Activated CD4-positive, alpha-beta memory T cell treated with anti-CD3 and anti-CD28 coated beads, Interleukin-2, amount 10 ng/mL, durations not matched to agents 7 days and 5 days (primary cell): ENCODE measurements around the gene GPX3. TPM values are rescaled to one million over a fixed set of nuclear protein-coding genes. Genes with fewer than 3 reads are reported as not detected.

Source experiments
- CTCF ChIA-PET: fragments of 350-600 bp; sonication (Branson Sonifier 250); formaldehyde crosslinking; loops from one replicate; lab custom pipeline; 2021; ENCODE audit warnings: antibody characterized with exemption, inconsistent platforms; lab: Charles Lee
- POLR2A ChIA-PET: fragments of 350-600 bp; sonication (Branson Sonifier 250); formaldehyde crosslinking; loops from one replicate; lab custom pipeline; 2021; ENCODE audit warnings: antibody characterized with exemption; lab: Charles Lee
- DNase-seq: peaks from one replicate; pipeline ENCODE4 v3.0.0-alpha.2; 2020
- H3K27ac Mint-ChIP-seq: one replicate; pipeline ENCODE4 v1.8.0; 2021; ENCODE audit warnings: mild to moderate bottlenecking, mixed read lengths
- H3K27me3 Mint-ChIP-seq: one replicate; pipeline ENCODE4 v1.8.0; 2021; ENCODE audit warnings: mixed read lengths
- H3K36me3 Mint-ChIP-seq: one replicate; pipeline ENCODE4 v1.8.0; 2021; ENCODE audit warnings: low read depth, mixed read lengths
- H3K4me1 Mint-ChIP-seq: one replicate; pipeline ENCODE4 v1.8.0; 2021; ENCODE audit warnings: mixed read lengths
- H3K4me3 Mint-ChIP-seq: one replicate; pipeline ENCODE4 v1.8.0; 2021; ENCODE audit warnings: mild to moderate bottlenecking, mixed read lengths
- H3K9me3 Mint-ChIP-seq: one replicate; pipeline ENCODE4 v1.8.0; 2021; ENCODE audit warnings: mixed read lengths
- total RNA-seq, 2 experiments: library from RNA; stranded (reverse); gene quantifications; one replicate each; pipeline ENCODE4 v1.2.3, GENCODE V29; 2021

The GPX3 gene
- total RNA-seq, 2 experiments from 2014 or later, result not detected

DNA sequence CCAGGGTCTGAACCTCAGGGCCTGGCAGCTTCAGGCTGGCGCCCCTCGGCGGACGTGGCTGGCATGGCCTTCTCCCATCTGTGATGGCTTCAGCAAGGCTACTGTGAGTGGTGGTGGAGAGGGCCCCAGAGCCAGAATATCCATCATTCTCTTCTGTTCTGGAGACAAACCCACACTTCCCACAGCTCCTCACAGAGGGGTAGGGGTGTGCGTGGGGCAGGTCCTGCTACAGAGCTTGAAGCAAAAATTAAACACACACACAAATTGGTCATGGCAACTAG is 9.6 kb downstream of the GPX3 start:
- Mint-ChIP-seq H3K36me3 (peaks cover 80% of the 10 kb centered on the region), H3K9me3 (no peaks in the 10 kb centered on the region), H3K27me3 (no peaks in the 10 kb centered on the region), H3K4me3 (no peak overlapping the region), H3K4me1 (no peaks in the 10 kb centered on the region), H3K27ac (no peak overlapping the region)
- ChIA-PET CTCF (no interaction called here), POLR2A (no interaction called here)
- DNase-seq, result no peak

DNA sequence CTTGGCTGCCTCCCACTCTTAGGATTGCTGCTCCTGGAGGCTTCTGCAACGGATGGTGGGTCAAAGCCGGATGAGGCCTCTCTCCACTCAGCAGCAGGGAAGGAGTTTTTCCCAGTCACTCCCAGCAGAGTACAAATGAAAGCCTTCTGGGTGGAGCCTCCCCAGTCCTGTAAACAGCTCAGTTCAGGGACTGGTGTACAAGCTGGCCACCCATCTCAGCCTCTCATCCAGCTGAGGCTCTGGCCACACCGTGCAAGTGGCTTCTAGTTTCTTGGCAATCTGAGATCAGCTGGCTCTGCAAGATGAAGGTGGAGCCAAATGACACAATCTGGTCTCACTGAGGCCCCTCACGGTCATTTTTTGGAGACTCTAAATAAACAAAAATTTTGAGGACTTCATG is 10.0 kb downstream of the GPX3 start:
- CTCF ChIA-PET, result interaction anchor here (0.7 kb wide), 1 partner anchor 85 kb away, joined by 3 read pairs; no protein-coding TSS in a partner anchor

DNA sequence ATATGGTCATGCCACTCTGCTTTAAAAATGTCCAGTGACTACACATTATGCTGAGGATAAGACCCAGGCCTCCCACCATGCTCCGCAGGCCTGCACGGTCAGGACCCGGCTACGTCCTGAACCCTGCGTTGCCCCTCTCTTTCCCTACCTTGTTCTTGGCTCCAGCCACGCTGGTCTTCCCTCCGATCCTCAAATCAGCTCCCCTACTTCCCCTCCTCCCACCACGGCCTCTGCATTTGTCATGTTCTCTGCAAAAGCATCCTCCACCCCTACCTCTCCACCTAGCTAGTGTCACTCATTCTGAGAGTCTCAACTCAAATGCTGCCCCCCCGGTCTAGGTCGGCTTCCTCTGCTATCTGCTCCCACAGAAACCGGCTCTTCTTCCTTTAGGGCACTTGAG is 11.2 kb downstream of the GPX3 start:
- no peak overlapping the region for H3K4me3 Mint-ChIP-seq
- CTCF ChIA-PET, result no interaction called here
- no peak for DNase-seq
- no peaks in the 10 kb centered on the region for H3K27me3 Mint-ChIP-seq
- H3K9me3 Mint-ChIP-seq, result no peaks in the 10 kb centered on the region
- H3K27ac Mint-ChIP-seq, result no peak overlapping the region
- peaks cover 83% of the 10 kb centered on the region for H3K36me3 Mint-ChIP-seq
- POLR2A ChIA-PET, result no interaction called here
- H3K4me1 Mint-ChIP-seq, result peaks cover 6% of the 10 kb centered on the region

More for the DNA sequence above, 10.0 kb downstream of the GPX3 start:
- DNase-seq, result no peak
- H3K36me3 Mint-ChIP-seq, result peaks cover 80% of the 10 kb centered on the region
- H3K9me3 Mint-ChIP-seq, result no peaks in the 10 kb centered on the region
- no peak overlapping the region for H3K27ac Mint-ChIP-seq
- POLR2A ChIA-PET, result no interaction called here
- no peaks in the 10 kb centered on the region for H3K4me1 Mint-ChIP-seq
- no peaks in the 10 kb centered on the region for H3K27me3 Mint-ChIP-seq
- no peak overlapping the region for H3K4me3 Mint-ChIP-seq

DNA sequence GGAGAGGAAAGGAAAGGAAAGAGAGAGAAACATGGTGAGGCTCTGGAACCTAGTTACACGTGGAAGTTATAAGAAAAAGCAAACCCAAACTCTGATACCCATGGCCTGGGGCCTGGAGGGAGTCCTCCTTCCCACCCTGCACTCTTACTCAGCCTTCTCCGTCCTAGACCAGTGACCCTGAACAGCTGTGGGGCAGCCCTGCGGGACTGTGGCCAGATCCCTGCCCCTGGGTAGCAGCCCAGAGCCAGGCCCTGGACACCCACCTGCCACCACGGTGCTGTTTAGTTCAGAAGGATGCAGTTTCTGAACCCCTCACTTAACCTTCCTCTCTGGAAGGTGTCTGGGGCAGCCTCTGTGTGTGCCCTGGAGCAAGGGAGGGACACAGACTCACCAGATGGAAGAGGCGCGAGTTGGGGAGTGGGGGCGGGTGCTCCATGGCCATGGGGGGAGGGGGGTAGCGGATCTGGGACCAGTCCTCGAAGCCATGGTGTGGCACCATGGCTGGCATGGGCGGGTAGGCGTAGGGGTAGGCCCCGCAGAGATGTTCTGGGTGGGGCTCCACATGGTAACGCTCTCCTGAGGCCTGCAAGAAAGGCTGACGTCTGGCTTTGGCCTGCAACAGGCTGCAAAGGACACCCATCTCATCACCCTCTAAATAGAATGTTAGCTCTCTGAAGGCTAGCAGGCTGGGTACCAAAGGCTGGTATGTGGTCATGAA is 13.0 kb downstream of the GPX3 start:
- Mint-ChIP-seq H3K36me3 (peaks cover 87% of the 10 kb centered on the region), H3K27ac (no peak overlapping the region), H3K4me3 (no peak overlapping the region), H3K27me3 (no peaks in the 10 kb centered on the region), H3K4me1 (peaks cover 9% of the 10 kb centered on the region), H3K9me3 (no peaks in the 10 kb centered on the region)
- CTCF ChIA-PET, result no interaction called here
- POLR2A ChIA-PET, result no interaction called here
- DNase-seq, result no peak

DNA sequence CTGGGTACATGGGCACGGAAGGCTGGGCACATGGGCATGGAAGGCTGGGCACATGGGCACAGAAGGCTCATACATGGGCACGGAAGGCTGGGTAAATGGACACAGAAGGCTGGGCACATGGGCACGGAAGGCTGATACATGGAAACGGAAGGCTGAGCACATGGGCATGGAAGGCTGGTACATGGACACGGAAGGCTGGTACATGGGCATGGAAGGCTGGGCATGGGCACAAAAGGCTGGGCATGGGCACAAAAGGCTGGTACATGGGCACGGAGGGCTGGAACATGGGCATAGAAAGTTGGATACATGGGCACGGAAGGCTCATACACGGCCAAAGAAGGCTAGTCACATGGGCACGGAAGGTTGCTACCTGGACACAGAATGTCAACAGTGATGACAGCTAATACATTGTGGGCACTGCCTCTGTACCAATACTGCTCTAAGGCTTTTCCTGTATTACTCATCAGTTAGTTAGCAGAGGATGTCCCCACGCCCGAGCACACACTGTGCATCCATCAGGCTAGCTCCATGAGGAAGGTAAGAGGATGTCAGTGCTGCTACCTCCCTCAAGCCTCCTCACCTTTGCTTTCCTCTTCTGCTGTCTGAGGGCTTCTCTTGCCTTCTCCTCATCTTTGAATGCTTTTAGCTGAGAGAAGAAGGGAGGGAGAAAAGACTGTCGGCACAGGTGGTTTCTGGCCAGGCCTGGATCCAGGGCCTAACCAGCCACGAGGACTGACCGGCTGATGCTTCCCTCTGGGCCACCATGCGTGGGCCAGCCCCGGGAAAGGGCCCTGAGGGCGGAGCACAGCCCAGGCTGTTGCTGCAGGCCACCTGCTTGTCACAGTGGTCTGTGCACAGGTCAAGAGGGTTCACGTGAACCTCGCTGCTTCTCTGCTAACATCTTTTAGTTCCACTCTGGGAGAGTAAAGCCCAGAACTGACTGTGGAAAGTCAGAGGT is 14.3 kb downstream of the GPX3 start:
- Mint-ChIP-seq H3K36me3 (peaks cover 84% of the 10 kb centered on the region), H3K27ac (no peak overlapping the region), H3K9me3 (no peaks in the 10 kb centered on the region), H3K27me3 (no peaks in the 10 kb centered on the region), H3K4me3 (no peak overlapping the region), H3K4me1 (peaks cover 10% of the 10 kb centered on the region)
- POLR2A ChIA-PET, result no interaction called here
- CTCF ChIA-PET, result no interaction called here
- no peak for DNase-seq

DNA sequence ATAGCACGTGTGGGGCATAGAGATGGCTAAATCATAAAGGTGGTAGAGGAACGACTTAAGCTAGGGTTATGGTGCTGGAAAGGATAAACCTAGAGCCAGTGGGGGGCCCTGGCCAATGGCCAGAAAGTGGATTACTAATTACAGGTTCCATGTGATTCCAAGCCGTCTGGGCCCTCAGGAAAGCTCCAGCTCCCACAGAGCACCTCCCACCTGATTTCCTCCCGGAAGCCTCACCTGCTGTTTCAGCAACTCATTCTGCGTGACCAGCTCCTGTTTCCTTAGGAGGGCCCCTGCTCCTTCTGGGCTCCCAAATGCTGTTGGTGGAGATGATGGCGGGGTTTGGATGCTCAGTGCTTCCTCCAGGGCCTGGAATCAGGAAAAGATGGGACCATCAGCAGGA is 16.2 kb downstream of the GPX3 start:
- H3K36me3 Mint-ChIP-seq, result peaks cover 85% of the 10 kb centered on the region
- H3K27ac Mint-ChIP-seq, result no peak overlapping the region
- H3K9me3 Mint-ChIP-seq, result no peaks in the 10 kb centered on the region
- ChIA-PET CTCF (interaction anchor here (2.0 kb wide), 1 partner anchor 13 kb away, joined by 7 read pairs; no protein-coding TSS in a partner anchor), POLR2A (no interaction called here)
- H3K4me1 Mint-ChIP-seq, result peaks cover 10% of the 10 kb centered on the region
- H3K27me3 Mint-ChIP-seq, result no peaks in the 10 kb centered on the region
- DNase-seq, result no peak
- no peak overlapping the region for H3K4me3 Mint-ChIP-seq

DNA sequence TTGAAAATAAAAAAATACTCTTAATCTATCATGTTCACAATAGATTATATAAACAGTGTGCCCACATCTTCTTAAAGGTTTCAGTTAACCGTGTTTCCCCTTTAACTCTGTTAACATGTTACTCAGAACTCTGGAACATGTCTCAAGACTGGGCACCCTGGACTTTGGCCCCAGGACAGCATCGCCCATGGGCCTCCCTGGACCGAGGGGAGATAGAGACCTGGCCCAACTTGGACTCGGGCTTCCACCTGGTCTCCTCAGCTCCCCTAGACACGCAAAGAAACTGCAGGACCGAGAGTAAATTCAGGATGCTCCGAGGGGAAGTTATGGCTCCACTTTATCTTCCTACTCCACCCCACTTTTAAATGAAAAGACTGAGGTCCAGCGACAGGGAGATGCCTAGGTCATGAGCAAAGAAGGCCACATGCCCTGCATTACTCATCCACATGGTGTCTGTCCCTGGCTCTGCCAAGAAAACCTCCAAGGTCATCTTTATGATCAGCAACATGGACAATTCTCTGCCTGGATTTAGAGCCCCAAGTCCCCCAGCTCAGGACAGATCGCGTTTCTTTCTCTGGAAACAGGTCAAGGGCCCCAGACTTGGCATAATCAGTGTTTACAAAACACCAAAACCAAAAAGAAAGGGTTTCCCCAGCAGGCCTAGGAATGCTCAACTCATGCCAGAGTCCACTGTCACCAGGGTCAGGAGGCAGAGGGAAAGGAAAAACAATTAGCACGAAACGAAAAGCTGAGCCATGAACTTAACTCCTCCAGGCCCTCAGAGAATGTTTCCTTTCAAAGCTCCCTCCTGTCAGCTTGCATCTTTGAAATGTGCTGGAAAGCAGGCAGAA is 17.4 kb downstream of the GPX3 start:
- Mint-ChIP-seq H3K36me3 (peaks cover 85% of the 10 kb centered on the region), H3K4me3 (no peak overlapping the region), H3K9me3 (no peaks in the 10 kb centered on the region), H3K27ac (no peak overlapping the region), H3K4me1 (peaks cover 10% of the 10 kb centered on the region), H3K27me3 (no peaks in the 10 kb centered on the region)
- ChIA-PET CTCF (interaction anchor here (2.0 kb wide), 1 partner anchor 11 kb away, joined by 7 read pairs; no protein-coding TSS in a partner anchor), POLR2A (no interaction called here)
- DNase-seq, result no peak

DNA sequence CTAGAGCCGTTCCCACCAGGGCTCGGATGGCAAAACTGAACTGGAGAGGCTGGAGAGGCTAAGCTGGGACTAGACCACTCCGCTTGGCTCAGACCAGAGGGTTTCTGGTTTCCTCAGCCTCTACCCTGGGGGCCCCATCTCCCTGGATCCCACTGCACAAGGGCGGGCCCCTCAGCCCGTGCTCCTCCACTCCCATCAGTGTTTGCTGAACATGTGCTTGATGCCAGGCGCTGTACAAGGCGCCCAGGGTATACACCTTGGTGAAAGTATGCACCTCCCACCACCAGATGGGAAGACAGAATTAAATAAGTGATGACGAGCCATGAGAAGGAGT is 18.0 kb downstream of the GPX3 start:
- H3K4me3 Mint-ChIP-seq, result no peak overlapping the region
- no peaks in the 10 kb centered on the region for H3K27me3 Mint-ChIP-seq
- CTCF ChIA-PET, result no interaction called here
- no peak overlapping the region for H3K27ac Mint-ChIP-seq
- POLR2A ChIA-PET, result no interaction called here
- H3K36me3 Mint-ChIP-seq, result peaks cover 85% of the 10 kb centered on the region
- no peaks in the 10 kb centered on the region for H3K9me3 Mint-ChIP-seq
- DNase-seq, result no peak
- peaks cover 10% of the 10 kb centered on the region for H3K4me1 Mint-ChIP-seq

DNA sequence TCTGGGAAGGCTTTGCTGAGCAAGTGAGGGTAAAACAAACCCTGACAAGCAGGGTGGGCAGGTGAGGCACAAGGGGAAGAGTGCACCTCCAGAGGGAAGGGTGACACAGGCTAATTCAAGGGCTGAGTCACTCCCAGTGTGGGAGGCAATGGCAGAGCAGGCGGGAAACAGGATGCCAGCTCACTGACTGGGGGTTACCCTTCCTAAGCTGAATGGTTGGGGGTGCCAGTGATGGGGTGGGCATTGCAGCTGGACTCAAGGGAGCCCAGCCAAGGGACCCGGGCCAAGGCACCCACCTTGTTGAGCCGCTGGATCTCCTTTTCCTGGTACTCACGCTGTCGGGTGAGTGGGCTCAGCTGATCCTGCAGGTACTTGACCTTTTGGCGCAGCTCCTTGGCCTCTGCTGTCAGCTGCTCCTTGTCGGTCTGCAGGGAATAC is 18.4 kb downstream of the GPX3 start:
- CTCF ChIA-PET, result no interaction called here
- POLR2A ChIA-PET, result no interaction called here
- H3K9me3 Mint-ChIP-seq, result no peaks in the 10 kb centered on the region
- H3K4me1 Mint-ChIP-seq, result peaks cover 10% of the 10 kb centered on the region
- no peaks in the 10 kb centered on the region for H3K27me3 Mint-ChIP-seq
- H3K27ac Mint-ChIP-seq, result no peak overlapping the region
- peaks cover 83% of the 10 kb centered on the region for H3K36me3 Mint-ChIP-seq
- H3K4me3 Mint-ChIP-seq, result no peak overlapping the region
- no peak for DNase-seq

DNA sequence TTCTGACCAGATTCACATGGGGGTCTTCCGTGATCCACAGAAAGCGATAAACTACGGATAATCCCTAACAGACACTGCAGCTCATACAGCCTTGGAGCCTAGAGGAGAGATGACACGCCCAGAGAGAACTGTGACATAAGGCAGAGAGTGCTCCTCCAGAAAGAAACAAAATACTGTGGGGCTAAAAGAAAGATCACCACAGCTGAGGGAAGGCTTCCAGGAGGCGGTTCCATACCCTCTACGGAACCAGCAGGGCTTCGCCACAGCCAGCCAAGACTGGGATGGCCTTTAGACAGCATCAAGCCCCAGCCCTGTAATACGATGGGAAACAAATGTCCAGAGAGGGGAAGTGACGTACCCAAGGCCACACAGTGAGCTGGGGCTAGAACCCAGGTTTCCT is 19.3 kb downstream of the GPX3 start:
- CTCF ChIA-PET, result no interaction called here
- Mint-ChIP-seq H3K27me3 (no peaks in the 10 kb centered on the region), H3K27ac (no peak overlapping the region), H3K4me1 (peaks cover 10% of the 10 kb centered on the region), H3K4me3 (no peak overlapping the region), H3K9me3 (no peaks in the 10 kb centered on the region), H3K36me3 (peaks cover 79% of the 10 kb centered on the region)
- POLR2A ChIA-PET, result no interaction called here
- DNase-seq, result no peak

DNA sequence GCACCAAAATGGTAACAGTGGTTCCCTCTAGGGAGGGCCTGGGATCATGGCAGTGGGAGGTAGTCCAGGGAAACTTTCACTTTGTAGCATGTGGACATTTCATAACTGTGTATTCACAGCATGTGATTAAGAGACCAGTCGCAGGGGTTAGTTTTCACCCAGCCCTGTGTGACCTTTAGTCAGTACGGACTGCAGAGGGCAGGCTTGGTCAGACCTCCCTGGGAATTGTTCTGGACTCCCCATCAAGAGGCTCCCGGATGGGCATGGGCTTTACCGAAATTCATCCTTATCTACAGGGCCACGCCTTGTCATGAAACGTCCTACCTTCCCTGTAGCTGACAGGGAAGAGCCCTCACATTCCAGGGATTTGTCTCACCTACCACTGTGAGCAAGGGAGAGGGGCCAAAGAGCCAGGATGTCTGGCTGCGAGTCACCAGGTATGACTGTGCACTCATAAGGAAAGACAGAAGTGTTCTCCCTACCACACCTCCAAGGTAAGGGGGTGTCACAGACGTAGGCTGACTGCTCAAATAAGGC is 19.9 kb downstream of the GPX3 start:
- no peak overlapping the region for H3K4me3 Mint-ChIP-seq
- H3K27me3 Mint-ChIP-seq, result no peaks in the 10 kb centered on the region
- peaks cover 79% of the 10 kb centered on the region for H3K36me3 Mint-ChIP-seq
- H3K4me1 Mint-ChIP-seq, result peaks cover 10% of the 10 kb centered on the region
- H3K9me3 Mint-ChIP-seq, result no peaks in the 10 kb centered on the region
- CTCF ChIA-PET, result interaction anchor here (3.2 kb wide), 1 partner anchor 11 kb away, joined by 16 read pairs; no protein-coding TSS in a partner anchor
- DNase-seq, result no peak
- POLR2A ChIA-PET, result no interaction called here
- no peak overlapping the region for H3K27ac Mint-ChIP-seq

DNA sequence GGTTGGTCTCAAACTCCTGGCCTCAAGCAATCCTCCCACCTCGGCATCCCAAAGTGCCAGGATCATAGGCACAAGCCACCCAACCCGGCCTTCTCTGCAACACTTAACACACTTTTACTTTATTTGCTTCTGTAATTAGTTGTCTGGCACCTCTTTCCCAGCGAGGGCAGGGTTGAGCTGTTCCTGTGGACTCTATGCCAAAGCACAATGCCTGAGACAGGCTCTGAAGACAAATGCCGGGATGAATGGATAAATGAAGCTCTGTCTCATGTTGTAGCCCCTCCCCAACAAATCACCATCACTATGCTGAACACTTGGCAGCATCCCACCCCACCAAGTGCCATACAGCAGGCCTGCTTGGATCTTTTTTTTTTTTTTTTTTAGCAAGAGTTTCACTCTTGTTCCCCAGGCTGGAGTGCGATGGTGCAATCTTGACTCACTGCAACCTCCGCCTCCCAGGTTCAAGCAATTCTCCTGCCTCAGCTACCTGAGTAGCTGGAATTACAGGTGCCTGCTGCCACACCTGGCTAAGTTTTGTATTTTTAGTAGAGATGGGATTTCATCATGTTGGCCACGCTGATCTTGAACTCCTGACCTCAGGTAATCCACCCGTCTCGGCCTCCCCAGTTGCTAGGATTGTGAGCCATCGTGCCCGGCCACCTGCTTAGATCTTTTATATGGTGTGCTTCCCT is 21.3 kb downstream of the GPX3 start:
- peaks cover 4% of the 10 kb centered on the region for H3K4me1 Mint-ChIP-seq
- POLR2A ChIA-PET, result no interaction called here
- no peak overlapping the region for H3K4me3 Mint-ChIP-seq
- peaks cover 82% of the 10 kb centered on the region for H3K36me3 Mint-ChIP-seq
- no peak for DNase-seq
- H3K9me3 Mint-ChIP-seq, result no peaks in the 10 kb centered on the region
- CTCF ChIA-PET, result interaction anchor here (3.2 kb wide), 1 partner anchor 10 kb away, joined by 16 read pairs; no protein-coding TSS in a partner anchor
- H3K27ac Mint-ChIP-seq, result no peak overlapping the region
- H3K27me3 Mint-ChIP-seq, result no peaks in the 10 kb centered on the region
